HG03108 (cell line): ENCODE results near the gene UNC93A.
"Not testable (repeated sequence)": the region's sequence is repeated elsewhere in the genome, so short reads cannot be mapped to it uniquely, and the experiment has no call there.

ENCODE experiments used
- ATAC-seq: cut with Tn5 transposase; IDR thresholded peaks from one replicate; pipeline ENCODE4 v1.9.1; 2021; ENCODE audit warnings: moderate library complexity; ENCODE audit not compliant: unreplicated experiment

UNC93A gene

DNA sequence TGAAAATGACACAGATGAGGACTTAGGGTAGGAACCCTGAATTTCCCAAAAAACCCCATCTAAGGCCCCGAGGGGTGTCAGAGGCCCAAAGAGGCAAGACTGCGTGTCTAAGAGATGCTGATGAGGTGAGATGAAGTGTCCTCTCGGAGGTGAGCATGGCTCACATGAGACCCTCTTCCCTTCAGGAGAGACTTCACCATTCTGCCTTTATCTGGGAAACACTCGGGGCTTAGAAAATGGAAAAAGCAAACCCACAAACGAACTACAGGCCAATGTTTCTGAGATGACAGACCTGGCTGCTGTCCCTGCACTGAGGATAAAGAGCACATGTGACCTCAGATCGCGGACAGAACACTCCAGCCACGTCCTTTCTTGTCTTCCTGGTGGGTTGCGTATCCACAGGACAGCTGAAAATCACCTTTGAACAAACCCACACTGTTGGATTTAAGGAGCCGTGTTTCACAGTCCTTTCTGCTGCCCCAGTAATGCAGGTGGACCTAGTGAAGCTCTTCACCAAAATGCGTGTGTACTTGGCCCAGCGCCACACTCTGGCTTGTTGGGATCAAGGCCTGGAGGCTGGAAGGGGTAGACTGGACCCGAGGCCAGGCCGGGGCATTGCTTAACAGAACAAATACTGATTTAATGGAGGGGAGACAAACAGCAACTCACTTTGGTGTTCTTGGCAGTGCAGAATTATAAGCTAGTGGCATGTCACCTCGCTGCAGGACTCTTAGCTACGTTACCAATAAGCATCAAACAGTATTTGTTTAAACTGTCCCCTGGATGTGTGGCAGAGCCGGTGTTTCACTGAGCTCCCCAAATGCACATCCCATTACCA, 18.5 kb downstream of the UNC93A start:
- not testable (repeated sequence) for ATAC-seq

GRCh38 chr6:167311286-167311685, 20.2 kb downstream of the UNC93A start:
- no peak for ATAC-seq

DNA sequence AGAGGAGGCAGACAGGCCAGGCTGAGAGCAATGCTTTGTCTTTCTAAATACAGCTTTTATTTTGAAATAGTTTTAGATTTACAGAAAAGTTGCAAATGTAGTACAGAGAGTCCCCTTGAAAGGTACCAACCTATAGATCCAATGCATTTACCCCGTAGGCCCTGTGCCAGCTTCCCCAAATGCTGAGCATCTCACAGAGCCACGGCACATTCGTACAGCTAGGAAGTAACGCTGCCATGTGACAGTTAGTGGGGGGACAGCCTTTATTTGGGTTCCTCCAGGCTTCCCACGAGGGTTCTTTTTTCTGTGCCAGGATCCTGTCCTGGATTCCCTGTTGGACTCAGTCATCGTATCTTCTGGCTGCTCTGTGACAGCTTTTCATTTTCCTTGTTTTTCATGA, 20.6 kb downstream of the UNC93A start:
- not testable (repeated sequence) for ATAC-seq

DNA sequence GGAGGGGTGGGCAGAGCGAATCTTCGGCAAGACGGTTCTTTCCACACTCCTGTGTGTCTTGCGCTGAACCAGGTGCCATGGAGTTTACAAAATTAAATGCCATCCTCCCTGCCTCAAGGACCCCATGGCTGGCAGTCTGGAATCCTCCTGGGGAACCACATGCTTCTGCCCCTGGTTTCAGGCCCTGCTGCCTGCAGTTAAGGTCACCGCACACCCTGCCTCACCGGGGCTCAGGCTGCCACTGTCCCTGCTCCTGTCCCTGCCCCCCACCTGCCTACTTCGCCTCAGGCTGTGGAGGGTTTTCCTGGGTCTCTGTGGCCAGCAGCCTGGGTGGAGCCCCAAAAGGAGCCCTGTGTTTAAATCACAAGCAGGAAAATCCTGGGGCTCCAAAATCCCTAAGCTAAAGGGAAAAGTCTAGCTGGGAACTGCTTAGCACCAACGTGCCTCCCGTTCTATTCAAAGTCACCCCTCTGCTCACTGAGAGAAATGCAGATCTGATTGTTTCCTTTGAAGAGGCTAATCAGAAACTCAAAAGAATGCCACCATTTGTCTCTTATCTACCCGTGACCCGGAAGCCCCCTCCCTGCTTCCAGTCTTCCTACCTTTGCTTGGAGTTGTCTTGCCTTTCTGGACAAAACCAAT, 23.2 kb downstream of the UNC93A start:
- ATAC-seq = no peak

DNA sequence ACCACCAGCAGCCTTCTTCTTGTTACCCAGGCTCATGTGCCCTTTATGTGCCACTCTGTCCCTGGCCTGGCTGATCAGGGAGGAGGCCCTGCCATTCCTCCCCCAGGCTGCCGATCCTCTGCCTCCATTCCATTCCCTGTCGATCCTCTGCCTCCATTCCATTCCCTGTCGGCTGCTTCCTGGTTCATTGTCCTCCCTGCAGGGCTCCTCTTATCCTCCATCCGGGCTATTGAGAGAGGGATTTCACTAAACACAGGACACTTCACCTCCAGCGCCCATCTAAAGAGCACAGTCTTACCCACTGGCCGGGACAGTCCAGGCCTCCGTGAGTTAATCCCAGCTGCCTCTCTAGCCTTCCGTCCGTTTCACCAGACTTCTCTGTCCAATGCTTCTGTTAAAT, 26.1 kb downstream of the UNC93A start:
- ATAC-seq = no peak

DNA sequence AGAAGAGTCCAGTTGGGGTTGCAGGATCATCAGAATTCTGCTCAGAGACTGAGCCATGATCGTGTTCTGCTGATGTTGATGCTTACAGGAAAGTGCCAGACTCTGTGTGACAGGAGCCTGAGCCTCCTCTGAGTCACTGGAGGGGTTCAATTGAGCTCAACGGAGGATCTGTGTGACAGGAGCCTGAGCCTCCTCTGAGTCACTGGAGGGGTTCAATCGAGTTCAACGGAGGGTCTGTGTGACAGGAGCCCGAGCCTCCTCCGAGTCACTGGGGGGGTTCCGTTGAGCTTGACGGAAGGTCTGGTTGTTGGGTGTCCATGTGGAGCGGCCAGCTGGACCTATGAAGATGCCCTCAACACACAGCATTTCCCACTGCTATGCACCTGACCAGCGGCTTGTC, 27.2 kb downstream of the UNC93A start:
- not testable (repeated sequence) for ATAC-seq

DNA sequence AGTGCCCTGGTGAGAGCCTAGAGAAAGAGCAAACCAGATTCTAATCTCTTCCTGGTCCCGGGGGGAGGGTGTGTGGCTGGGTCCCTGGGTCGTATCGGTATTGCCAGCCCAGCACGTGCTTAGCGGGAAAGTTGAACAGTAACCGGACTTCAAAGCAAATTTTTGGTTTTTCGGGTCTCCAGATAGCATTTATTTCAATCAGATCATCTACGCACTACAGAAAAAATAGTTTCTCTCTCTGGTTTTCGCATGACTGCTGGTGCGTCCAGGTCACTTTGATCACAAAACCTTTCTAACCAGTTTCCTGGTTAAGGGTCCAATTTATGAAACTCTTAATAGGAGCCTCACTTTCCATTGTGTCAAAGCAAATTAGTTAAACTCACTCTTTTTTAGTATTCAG, 27.7 kb downstream of the UNC93A start:
- not testable (repeated sequence) for ATAC-seq

DNA sequence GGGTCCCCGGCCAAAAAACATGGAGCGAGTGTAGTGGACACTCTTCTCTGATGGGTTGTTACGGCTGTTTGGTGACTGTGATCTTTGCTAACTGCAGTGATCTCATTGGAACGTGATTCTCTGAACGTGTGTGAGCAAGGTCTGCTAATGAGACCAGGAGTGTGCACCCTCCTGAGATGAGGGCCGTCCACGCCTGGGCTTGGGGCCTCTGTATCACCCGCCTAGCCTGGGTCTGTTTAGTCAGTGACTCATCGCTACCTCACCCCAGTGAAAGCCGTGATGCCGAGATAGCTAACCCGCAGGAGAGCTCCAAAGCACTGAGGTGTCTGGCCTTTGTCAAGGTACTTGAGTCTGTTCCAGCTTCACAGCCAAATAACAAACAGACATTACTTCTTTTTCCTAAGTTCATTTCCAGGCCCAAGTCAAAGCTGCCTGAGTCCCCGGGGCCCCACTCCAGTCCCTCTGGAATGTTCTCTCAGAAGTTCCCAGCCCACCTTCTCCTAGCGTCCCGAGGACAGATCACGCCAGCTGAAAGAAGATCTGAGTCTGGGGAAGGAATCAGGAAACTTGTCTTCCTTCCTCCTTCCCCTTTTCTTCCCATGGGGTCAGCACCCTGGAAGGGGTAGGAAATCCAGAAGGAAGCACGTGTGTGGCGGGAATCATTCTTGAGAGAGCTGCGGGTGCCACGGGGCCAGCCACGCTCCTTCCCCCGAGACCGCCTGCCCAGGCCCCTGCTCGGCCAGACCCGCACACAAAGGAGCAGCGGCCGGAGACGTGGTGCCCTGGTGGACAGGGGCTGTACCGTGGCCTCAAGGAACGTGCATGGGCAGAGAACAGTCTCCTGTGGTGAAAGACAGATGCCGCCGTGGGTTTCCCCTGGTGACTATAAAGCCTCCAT, 29.0 kb downstream of the UNC93A start:
- not testable (repeated sequence) for ATAC-seq

GRCh38 chr6:167320754-167321056, 29.6 kb downstream of the UNC93A start:
- ATAC-seq = not testable (repeated sequence)

- not testable (repeated sequence) for ATAC-seq
Measured at GRCh38 chr6:167321185-167321584, 30.1 kb downstream of the UNC93A start.

DNA sequence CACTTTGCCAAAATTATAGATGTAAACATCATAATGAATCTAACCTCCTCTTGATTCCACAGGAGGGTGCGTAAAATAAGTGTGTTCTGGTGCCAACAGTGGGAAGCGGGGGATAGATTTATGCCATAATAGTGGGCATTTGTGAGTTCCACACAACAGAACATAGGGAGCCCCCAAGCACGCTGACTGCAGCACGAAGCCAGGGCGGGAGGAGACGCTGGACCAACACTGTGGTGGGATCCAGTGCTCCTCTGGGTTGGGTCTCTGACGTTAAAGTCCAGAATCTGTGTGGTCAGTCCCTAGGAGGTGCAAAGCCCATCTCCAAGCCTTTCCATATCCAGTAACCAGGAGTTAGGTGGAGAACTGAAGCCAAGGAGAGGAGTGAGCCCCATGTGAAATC, 32.0 kb downstream of the UNC93A start:
- no peak for ATAC-seq

GRCh38 chr6:167324111-167324510, 33.0 kb downstream of the UNC93A start:
- no peak for ATAC-seq

- ATAC-seq = no peak
Measured at GRCh38 chr6:167325766-167326165, 34.7 kb downstream of the UNC93A start.

DNA sequence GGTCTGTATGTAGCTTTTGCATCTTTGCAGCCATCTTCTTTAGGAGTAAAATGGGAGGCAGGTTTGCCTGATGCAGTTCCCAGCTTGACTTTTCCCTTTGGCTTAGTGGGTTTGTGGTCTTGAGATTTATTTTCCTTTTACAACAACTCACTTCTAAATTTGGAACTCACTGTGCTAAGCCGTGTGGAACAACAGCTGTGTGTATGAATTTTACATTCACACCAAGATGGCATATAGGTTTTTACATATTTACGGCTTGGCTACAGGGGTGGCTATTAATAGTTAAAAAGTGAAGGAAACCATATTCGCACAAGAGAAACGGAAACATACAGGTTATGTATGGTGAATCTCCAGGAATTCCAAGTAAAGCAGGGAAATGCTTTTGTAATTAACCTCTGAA, 36.3 kb downstream of the UNC93A start:
- ATAC-seq = no peak

GRCh38 chr6:167328086-167328485, 37.0 kb downstream of the UNC93A start:
- ATAC-seq = no peak

DNA sequence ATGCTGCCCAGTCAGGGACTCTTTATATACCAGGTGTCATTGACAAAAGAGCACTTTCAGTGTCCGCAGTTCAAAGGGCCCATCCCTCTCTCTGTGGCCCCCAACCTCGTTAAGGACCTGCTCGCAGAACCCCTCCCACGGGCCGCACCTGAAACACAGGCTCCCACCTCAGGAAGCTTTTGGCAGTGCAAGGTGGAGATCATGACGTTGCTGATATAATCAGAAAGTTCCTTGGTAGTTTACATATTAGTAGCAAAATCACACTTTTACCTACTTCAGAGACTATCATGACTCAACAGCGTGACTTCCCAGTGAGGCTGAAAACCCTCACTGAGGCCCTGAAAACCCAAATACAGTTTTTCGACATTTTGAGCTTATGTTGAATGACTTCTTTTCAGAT, 37.9 kb downstream of the UNC93A start:
- ATAC-seq = no peak

DNA sequence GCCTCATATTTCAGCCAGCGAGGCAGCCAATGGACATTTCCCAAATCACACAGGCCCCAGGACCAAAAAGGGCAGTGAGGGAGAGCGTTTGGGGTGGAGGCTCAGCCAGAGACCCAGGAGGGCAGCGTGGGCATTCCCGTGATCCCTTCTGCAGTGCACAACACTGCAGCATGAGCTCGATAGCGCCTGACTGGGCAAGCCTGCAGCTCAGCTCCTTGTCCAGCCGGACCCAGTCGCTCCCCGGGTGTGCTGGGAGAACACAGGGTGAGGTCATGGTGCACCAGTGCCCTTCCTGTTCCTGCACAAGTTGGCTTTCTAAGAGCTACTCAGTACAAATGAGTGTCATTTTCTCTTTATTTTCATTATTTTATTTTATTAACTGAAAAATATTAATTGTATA, 39.6 kb downstream of the UNC93A start:
- no peak for ATAC-seq

GRCh38 chr6:167331565-167331964, 40.5 kb downstream of the UNC93A start:
- ATAC-seq = no peak

DNA sequence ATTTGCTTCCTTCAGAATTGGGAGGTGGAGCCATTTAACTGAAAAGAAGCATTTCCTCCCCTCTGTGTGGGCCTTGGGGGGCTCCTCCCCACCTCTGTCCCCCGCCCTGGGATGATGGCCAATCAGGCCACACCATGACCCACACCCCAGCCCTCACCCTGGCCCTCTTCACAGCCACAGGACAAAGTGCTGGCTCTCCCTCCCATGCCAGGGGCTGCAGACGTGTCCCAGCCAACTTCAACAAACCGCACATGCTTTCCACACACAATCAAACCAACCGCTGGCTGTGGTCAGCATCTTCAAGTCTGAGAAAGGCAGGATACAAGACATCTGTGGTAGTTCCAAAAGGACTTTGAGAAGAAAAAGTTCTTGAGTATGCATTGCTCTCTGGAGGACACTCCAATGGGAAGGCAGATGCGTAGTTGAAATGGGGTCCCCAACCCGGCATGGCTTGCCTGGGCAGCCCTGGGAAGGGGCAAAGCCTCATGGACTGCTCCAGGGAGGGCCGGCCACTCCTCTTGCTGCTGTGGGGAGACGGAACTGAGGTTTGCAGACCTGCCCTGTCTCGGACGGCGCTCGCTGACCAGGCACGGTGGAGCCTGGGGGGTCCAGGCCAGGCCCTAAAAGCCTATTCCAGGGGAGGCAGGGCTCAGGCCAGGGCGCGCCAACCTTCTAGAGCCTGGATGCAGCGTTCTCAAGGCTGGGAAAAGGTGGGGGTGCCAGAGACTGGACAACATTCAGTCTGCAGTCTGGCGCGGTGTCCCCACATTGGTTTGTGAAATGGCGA, 45.9 kb downstream of the UNC93A start:
- ATAC-seq = no peak

DNA sequence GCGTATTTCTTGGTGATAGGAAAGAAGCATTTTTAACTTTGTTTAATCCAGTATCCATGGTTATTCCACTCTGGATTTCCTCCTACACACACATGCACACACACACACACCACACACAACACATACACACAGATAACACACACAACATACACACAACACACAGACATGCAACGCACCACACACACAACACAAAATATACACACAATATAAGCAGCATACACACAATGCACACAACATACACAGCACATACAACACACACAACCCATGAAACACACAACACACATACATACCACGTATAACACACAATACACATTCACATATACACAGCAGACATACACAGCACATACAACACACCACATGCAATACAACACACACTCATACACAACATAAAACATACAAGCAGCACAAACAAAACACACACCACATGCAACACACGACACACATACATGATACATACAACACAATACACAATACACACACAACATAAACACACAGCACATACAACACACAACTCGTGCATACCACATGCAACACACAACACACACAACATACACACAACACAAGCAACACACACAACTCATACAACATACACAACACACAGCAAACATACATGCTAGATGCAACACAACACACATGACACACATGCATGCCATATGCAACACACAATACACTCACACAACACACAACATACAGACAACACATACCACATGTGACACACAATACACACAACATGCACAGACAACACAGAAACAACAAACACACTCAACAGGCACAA, 46.7 kb downstream of the UNC93A start:
- no peak for ATAC-seq
